Common myeloid progenitor, CD34-positive (primary cell): ENCODE measurements around the gene RPS5.
"Not testable (repeated sequence)": the region's sequence is repeated elsewhere in the genome, so short reads cannot be mapped to it uniquely, and the experiment has no call there.

Experiments
- CTCF ChIA-PET: fragments of 350-600 bp; sonication (Branson Sonifier 250); formaldehyde crosslinking; loops from one replicate; lab custom pipeline; 2021; ENCODE audit warnings: antibody characterized with exemption; lab: Charles Lee
- POLR2A ChIA-PET: fragments of 350-600 bp; sonication (Branson Sonifier 250); formaldehyde crosslinking; loops from one replicate; lab custom pipeline; 2021; ENCODE audit warnings: antibody characterized with exemption; lab: Charles Lee
- DNase-seq, 3 donors: peaks; one replicate each; pipeline versions ENCODE4 v3.0.0 to v3.0.0-alpha.2; 2013
- H3K27ac ChIP-seq, 2 experiments: 1 replicate in 1 of 2; 2 replicates in 1 of 2; pipeline ENCODE4 v1.7.0; 2013; ENCODE audit warnings: inconsistent platforms in 2 of 2, low read length in 2 of 2, mild to moderate bottlenecking in 2 of 2, low read depth in 1 of 2, moderate library complexity in 1 of 2; ENCODE audit not compliant: severe bottlenecking in 2 of 2, insufficient read depth in 1 of 2, poor library complexity in 1 of 2
- H3K27me3 ChIP-seq, 5 experiments: replicated peaks in 2 of 5; 1 replicate in 3 of 5; 2 replicates in 2 of 5; pipeline versions ENCODE4 v1.6.1 to v1.7.0; 2013; ENCODE audit warnings: low read length in 4 of 5, mild to moderate bottlenecking in 2 of 5, moderate library complexity in 2 of 5, inconsistent platforms in 1 of 5; ENCODE audit not compliant: insufficient read depth in 5 of 5, control insufficient read depth in 4 of 5
- H3K36me3 ChIP-seq, 4 experiments: 1 replicate in 2 of 4; 2 replicates in 2 of 4; pipeline versions ENCODE4 v1.6.1 to v1.7.0; 2013; ENCODE audit warnings: low read length in 3 of 4, control low read depth in 1 of 4, mild to moderate bottlenecking in 1 of 4; ENCODE audit not compliant: control insufficient read depth in 4 of 4, insufficient read depth in 4 of 4
- H3K4me1 ChIP-seq, 4 experiments: 1 replicate in 3 of 4; 2 replicates in 1 of 4; pipeline versions ENCODE4 v1.6.1 to v1.7.1; 2013; ENCODE audit warnings: low read length in 3 of 4, mild to moderate bottlenecking in 3 of 4, control low read depth in 1 of 4, inconsistent platforms in 1 of 4, moderate library complexity in 1 of 4; ENCODE audit not compliant: control insufficient read depth in 4 of 4, insufficient read depth in 4 of 4; ENCODE audit errors: control extremely low read depth in 1 of 4
- H3K4me3 ChIP-seq, 7 experiments: 1 replicate in 4 of 7; 2 replicates in 3 of 7; pipeline versions ENCODE4 v1.5.1 to v1.7.0; 2013; ENCODE audit warnings: mild to moderate bottlenecking in 7 of 7, low read length in 6 of 7, moderate library complexity in 6 of 7, inconsistent platforms in 2 of 7, low read depth in 2 of 7, control low read depth in 1 of 7; ENCODE audit not compliant: insufficient read depth in 4 of 7, control insufficient read depth in 1 of 7; ENCODE audit errors: extremely low read depth in 1 of 7
- H3K9me3 ChIP-seq, 5 experiments: 1 replicate in 4 of 5; 2 replicates in 1 of 5; pipeline versions ENCODE4 v1.6.1 to v1.7.1; 2013; ENCODE audit warnings: low read length in 4 of 5, mild to moderate bottlenecking in 2 of 5, inconsistent platforms in 1 of 5, low read depth in 1 of 5, moderate library complexity in 1 of 5; ENCODE audit not compliant: control insufficient read depth in 4 of 5, insufficient read depth in 2 of 5; ENCODE audit errors: control extremely low read depth in 1 of 5
- WGBS: methylation state at CpG from one replicate; pipeline ENCODE4 v1.1.5; 2013; ENCODE audit not compliant: insufficient coverage; 5-methylcytosine and 5-hydroxymethylcytosine counted together

RPS5 gene

GRCh38 chr19:58399903-58400302, 12.8 kb downstream of the RPS5 start:
- POLR2A ChIA-PET = no interaction called here
- Histone ChIP-seq H3K27me3 (peaks cover 0 to 36% (median 16%) of the 10 kb centered on the region in 5 experiments), H3K4me3 (no peak overlapping the region), H3K36me3 (peaks cover 0 to 9% (median 4%) of the 10 kb centered on the region in 4 experiments), H3K27ac (no peak overlapping the region), H3K9me3 (no peaks in the 10 kb centered on the region), H3K4me1 (peaks cover 0 to 28% (median 22%) of the 10 kb centered on the region in 4 experiments)
- 100% methylated on average over 3 of the region's 3 CpGs for WGBS
- DNase-seq = no peak
- CTCF ChIA-PET = no interaction called here

- Histone ChIP-seq H3K27me3 (peaks cover 0 to 32% (median 16%) of the 10 kb centered on the region in 5 experiments), H3K4me3 (peak overlapping the region in 5 of 7 experiments; percentile 48 to 76 (median 59)), H3K27ac (no peak overlapping the region), H3K4me1 (peaks cover 0 to 28% (median 22%) of the 10 kb centered on the region in 4 experiments), H3K9me3 (no peaks in the 10 kb centered on the region), H3K36me3 (peaks cover 0 to 4% (median under 1%) of the 10 kb centered on the region in 4 experiments)
- no peak for DNase-seq
- CTCF ChIA-PET = no interaction called here
- POLR2A ChIA-PET = no interaction called here
- WGBS = 71% methylated on average over 12 of the region's 18 CpGs
Measured at GRCh38 chr19:58400316-58400915, 13.3 kb downstream of the RPS5 start.

- CTCF ChIA-PET = no interaction called here
- peaks cover 0 to 24% (median 11%) of the 10 kb centered on the region in 5 experiments for H3K27me3 ChIP-seq
- peak; percentile 100 for DNase-seq
- H3K4me1 ChIP-seq = peaks cover 0 to 23% (median 19%) of the 10 kb centered on the region in 4 experiments
- H3K36me3 ChIP-seq = no peaks in the 10 kb centered on the region
- H3K4me3 ChIP-seq = peak overlapping the region; percentile 24 to 89 (median 71)
- peak overlapping the region in 1 of 2 experiments; percentile 71 for H3K27ac ChIP-seq
- WGBS = 3% methylated on average over 56 of the region's 80 CpGs
- H3K9me3 ChIP-seq = no peaks in the 10 kb centered on the region
- POLR2A ChIA-PET = no interaction called here
Measured at GRCh38 chr19:58400916-58401839, 14.1 kb downstream of the RPS5 start.

- Histone ChIP-seq H3K27me3 (peaks cover 0 to 17% (median 11%) of the 10 kb centered on the region in 5 experiments), H3K9me3 (no peaks in the 10 kb centered on the region), H3K36me3 (no peaks in the 10 kb centered on the region), H3K4me1 (peaks cover 0 to 18% (median 15%) of the 10 kb centered on the region in 4 experiments), H3K4me3 (peak overlapping the region; percentile 24 to 89 (median 71)), H3K27ac (peak overlapping the region in 1 of 2 experiments; percentile 71)
- WGBS = 40% methylated on average over 11 of the region's 23 CpGs
- POLR2A ChIA-PET = no interaction called here
- CTCF ChIA-PET = no interaction called here
- no peak for DNase-seq
Measured at GRCh38 chr19:58401840-58402421, 14.9 kb downstream of the RPS5 start.

GRCh38 chr19:58403920-58404478, 16.9 kb downstream of the RPS5 start:
- no CpG with 5 or more reads among the region's 5 CpGs for WGBS
- CTCF ChIA-PET = interaction anchor here (0.6 to 1.4 kb wide), 3 partner anchors 14 to 75 kb away, joined by 3 read pairs; no protein-coding TSS in a partner anchor
- H3K9me3 ChIP-seq, POLR2A ChIA-PET, H3K27ac ChIP-seq, H3K36me3 ChIP-seq, H3K4me3 ChIP-seq, H3K27me3 ChIP-seq: not testable (repeated sequence)
- peaks cover 0 to 33% (median 29%) of the 10 kb centered on the region in 4 experiments for H3K4me1 ChIP-seq
- DNase-seq = peak in 1 of 3 donors; percentile 40

GRCh38 chr19:58406818-58407657, 20.0 kb downstream of the RPS5 start:
- peak overlapping the region in 1 of 2 experiments; percentile 92 for H3K27ac ChIP-seq
- CTCF ChIA-PET = interaction anchor here (1.1 to 1.4 kb wide), 7 partner anchors 10 to 78 kb away, joined by 3 to 8 read pairs (median 4); no protein-coding TSS in a partner anchor
- POLR2A ChIA-PET = no interaction called here

More at GRCh38 chr19:58406818-58407657, 20.0 kb downstream of the RPS5 start:
- H3K4me3 ChIP-seq = peak overlapping the region in 6 of 7 experiments; percentile 75 to 98 (median 90)
- peaks cover 2 to 34% (median 29%) of the 10 kb centered on the region in 4 experiments for H3K4me1 ChIP-seq
- WGBS = 76% methylated on average over 10 of the region's 10 CpGs
- no peaks in the 10 kb centered on the region for H3K36me3 ChIP-seq
- no peaks in the 10 kb centered on the region for H3K9me3 ChIP-seq
- DNase-seq = peak in 2 of 3 donors; percentile 40 to 46
- no peaks in the 10 kb centered on the region for H3K27me3 ChIP-seq
